Activated CD4-positive, alpha-beta T cell treated with anti-CD3 and anti-CD28 coated beads, Interleukin-2, amount 10 ng/mL, durations not matched to agents 7 days and 5 days (primary cell): ENCODE results near the gene KIDINS220. TPM values are rescaled to one million over a fixed set of nuclear protein-coding genes. Genes with fewer than 3 reads are reported as not detected.

Source experiments
- CTCF ChIA-PET: fragments of 350-600 bp; sonication (Branson Sonifier 250); formaldehyde crosslinking; loops from one replicate; lab custom pipeline; 2021; ENCODE audit warnings: antibody characterized with exemption; lab: Charles Lee
- POLR2A ChIA-PET: fragments of 350-600 bp; sonication (Branson Sonifier 250); formaldehyde crosslinking; loops from one replicate; lab custom pipeline; 2021; ENCODE audit warnings: antibody characterized with exemption; lab: Charles Lee
- DNase-seq: peaks from one replicate; pipeline ENCODE4 v3.0.0-alpha.2; 2020
- H3K27ac Mint-ChIP-seq: one replicate; pipeline ENCODE4 v1.8.0; 2021; ENCODE audit warnings: mild to moderate bottlenecking, moderate library complexity, mixed read lengths
- H3K27me3 Mint-ChIP-seq: one replicate; pipeline ENCODE4 v1.8.0; 2021; ENCODE audit warnings: mixed read lengths
- H3K36me3 Mint-ChIP-seq: one replicate; pipeline ENCODE4 v1.8.0; 2021; ENCODE audit warnings: low read depth, mixed read lengths
- H3K4me1 Mint-ChIP-seq: one replicate; pipeline ENCODE4 v1.8.0; 2021; ENCODE audit warnings: mixed read lengths
- H3K4me3 Mint-ChIP-seq: one replicate; pipeline ENCODE4 v1.8.0; 2021; ENCODE audit warnings: mild to moderate bottlenecking, moderate library complexity, mixed read lengths
- H3K9me3 Mint-ChIP-seq: one replicate; pipeline ENCODE4 v1.8.0; 2021; ENCODE audit warnings: mixed read lengths
- total RNA-seq, 2 experiments: library from RNA; stranded (reverse); gene quantifications; one replicate each; pipeline ENCODE4 v1.2.3, GENCODE V29; 2021

The KIDINS220 gene
- total RNA-seq, 2 experiments from 2014 or later, result 36.3 TPM

- Mint-ChIP-seq H3K36me3 (no peaks in the 10 kb centered on the region), H3K4me3 (no peak overlapping the region), H3K9me3 (no peaks in the 10 kb centered on the region), H3K27ac (no peak overlapping the region), H3K27me3 (no peaks in the 10 kb centered on the region), H3K4me1 (no peaks in the 10 kb centered on the region)
- ChIA-PET CTCF (no interaction called here), POLR2A (no interaction called here)
- DNase-seq, result no peak
These were observed 26.0 kb upstream of the KIDINS220 start for GRCh38 chr2:8863331-8863953.

GRCh38 chr2:8862230-8862629 is 24.8 kb upstream of the KIDINS220 start:
- ChIA-PET CTCF (no interaction called here), POLR2A (no interaction called here)
- Mint-ChIP-seq H3K4me3 (no peak overlapping the region), H3K4me1 (no peaks in the 10 kb centered on the region), H3K9me3 (no peaks in the 10 kb centered on the region), H3K36me3 (no peaks in the 10 kb centered on the region), H3K27me3 (no peaks in the 10 kb centered on the region), H3K27ac (no peak overlapping the region)
- no peak for DNase-seq

- Mint-ChIP-seq H3K36me3 (no peaks in the 10 kb centered on the region), H3K4me3 (no peak overlapping the region), H3K27me3 (no peaks in the 10 kb centered on the region), H3K27ac (no peak overlapping the region), H3K9me3 (no peaks in the 10 kb centered on the region), H3K4me1 (no peaks in the 10 kb centered on the region)
- no peak for DNase-seq
- POLR2A ChIA-PET, result no interaction called here
- CTCF ChIA-PET, result no interaction called here
These were observed 24.4 kb upstream of the KIDINS220 start for GRCh38 chr2:8861797-8862196.

GRCh38 chr2:8860239-8860638 is 22.8 kb upstream of the KIDINS220 start:
- H3K36me3 Mint-ChIP-seq, result no peaks in the 10 kb centered on the region
- H3K27ac Mint-ChIP-seq, result no peak overlapping the region
- ChIA-PET POLR2A (no interaction called here), CTCF (interaction anchor here (0.7 to 0.9 kb wide), 2 partner anchors 9 to 612 kb away, joined by 3 to 5 read pairs; no protein-coding TSS in a partner anchor)
- H3K4me3 Mint-ChIP-seq, result no peak overlapping the region
- no peaks in the 10 kb centered on the region for H3K27me3 Mint-ChIP-seq
- H3K4me1 Mint-ChIP-seq, result no peaks in the 10 kb centered on the region
- no peak for DNase-seq
- H3K9me3 Mint-ChIP-seq, result no peaks in the 10 kb centered on the region

- POLR2A ChIA-PET, result no interaction called here
- DNase-seq, result no peak
- no peaks in the 10 kb centered on the region for H3K9me3 Mint-ChIP-seq
- no peak overlapping the region for H3K27ac Mint-ChIP-seq
- no peaks in the 10 kb centered on the region for H3K4me1 Mint-ChIP-seq
- H3K4me3 Mint-ChIP-seq, result no peak overlapping the region
- H3K36me3 Mint-ChIP-seq, result no peaks in the 10 kb centered on the region
- peaks cover 3% of the 10 kb centered on the region for H3K27me3 Mint-ChIP-seq
- CTCF ChIA-PET, result no interaction called here
These were observed 21.5 kb upstream of the KIDINS220 start for GRCh38 chr2:8858910-8859309.

- no peak for DNase-seq
- POLR2A ChIA-PET, result no interaction called here
- CTCF ChIA-PET, result no interaction called here
These were observed 20.9 kb upstream of the KIDINS220 start for GRCh38 chr2:8858264-8858663.

GRCh38 chr2:8857709-8858108 is 20.3 kb upstream of the KIDINS220 start:
- H3K4me3 Mint-ChIP-seq, result no peak overlapping the region
- no peak for DNase-seq
- no peak overlapping the region for H3K27ac Mint-ChIP-seq
- no peaks in the 10 kb centered on the region for H3K9me3 Mint-ChIP-seq
- H3K27me3 Mint-ChIP-seq, result peaks cover 3% of the 10 kb centered on the region
- H3K4me1 Mint-ChIP-seq, result no peaks in the 10 kb centered on the region
- H3K36me3 Mint-ChIP-seq, result no peaks in the 10 kb centered on the region
- POLR2A ChIA-PET, result no interaction called here
- CTCF ChIA-PET, result no interaction called here

More at GRCh38 chr2:8858264-8858663, 20.9 kb upstream of the KIDINS220 start:
- H3K9me3 Mint-ChIP-seq, result no peaks in the 10 kb centered on the region
- no peak overlapping the region for H3K4me3 Mint-ChIP-seq
- no peaks in the 10 kb centered on the region for H3K36me3 Mint-ChIP-seq
- H3K4me1 Mint-ChIP-seq, result no peaks in the 10 kb centered on the region
- H3K27ac Mint-ChIP-seq, result no peak overlapping the region
- peaks cover 3% of the 10 kb centered on the region for H3K27me3 Mint-ChIP-seq

GRCh38 chr2:8856176-8856575 is 18.8 kb upstream of the KIDINS220 start:
- DNase-seq, result no peak
- H3K4me3 Mint-ChIP-seq, result no peak overlapping the region
- H3K36me3 Mint-ChIP-seq, result no peaks in the 10 kb centered on the region

GRCh38 chr2:8855010-8855409 is 17.6 kb upstream of the KIDINS220 start:
- DNase-seq, result no peak
- no peak overlapping the region for H3K4me3 Mint-ChIP-seq
- H3K27me3 Mint-ChIP-seq, result peaks cover 3% of the 10 kb centered on the region
- ChIA-PET CTCF (no interaction called here), POLR2A (no interaction called here)
- H3K4me1 Mint-ChIP-seq, result no peaks in the 10 kb centered on the region
- no peaks in the 10 kb centered on the region for H3K36me3 Mint-ChIP-seq
- H3K27ac Mint-ChIP-seq, result no peak overlapping the region
- no peaks in the 10 kb centered on the region for H3K9me3 Mint-ChIP-seq

More at GRCh38 chr2:8856176-8856575, 18.8 kb upstream of the KIDINS220 start:
- H3K4me1 Mint-ChIP-seq, result no peaks in the 10 kb centered on the region
- peaks cover 3% of the 10 kb centered on the region for H3K27me3 Mint-ChIP-seq
- ChIA-PET CTCF (no interaction called here), POLR2A (no interaction called here)
- H3K9me3 Mint-ChIP-seq, result no peaks in the 10 kb centered on the region
- no peak overlapping the region for H3K27ac Mint-ChIP-seq

GRCh38 chr2:8853426-8853825 is 16.0 kb upstream of the KIDINS220 start:
- Mint-ChIP-seq H3K27ac (no peak overlapping the region), H3K4me1 (peaks cover 5% of the 10 kb centered on the region), H3K36me3 (no peaks in the 10 kb centered on the region), H3K27me3 (peaks cover 3% of the 10 kb centered on the region), H3K9me3 (no peaks in the 10 kb centered on the region), H3K4me3 (no peak overlapping the region)
- ChIA-PET CTCF (no interaction called here), POLR2A (no interaction called here)
- no peak for DNase-seq

- POLR2A ChIA-PET, result no interaction called here
- CTCF ChIA-PET, result no interaction called here
- H3K4me1 Mint-ChIP-seq, result peaks cover 5% of the 10 kb centered on the region
- H3K27me3 Mint-ChIP-seq, result peaks cover 3% of the 10 kb centered on the region
- no peak overlapping the region for H3K4me3 Mint-ChIP-seq
- DNase-seq, result no peak
- H3K36me3 Mint-ChIP-seq, result no peaks in the 10 kb centered on the region
- H3K9me3 Mint-ChIP-seq, result no peaks in the 10 kb centered on the region
- H3K27ac Mint-ChIP-seq, result no peak overlapping the region
These were observed 14.6 kb upstream of the KIDINS220 start for GRCh38 chr2:8851811-8852560.

- peaks cover 8% of the 10 kb centered on the region for H3K27me3 Mint-ChIP-seq
- ChIA-PET POLR2A (no interaction called here), CTCF (interaction anchor here (0.8 kb wide), 1 partner anchor 301 kb away, joined by 3 read pairs; no protein-coding TSS in a partner anchor)
- no peak overlapping the region for H3K4me3 Mint-ChIP-seq
- H3K9me3 Mint-ChIP-seq, result no peaks in the 10 kb centered on the region
- peaks cover 5% of the 10 kb centered on the region for H3K4me1 Mint-ChIP-seq
- no peak for DNase-seq
- H3K27ac Mint-ChIP-seq, result no peak overlapping the region
- H3K36me3 Mint-ChIP-seq, result no peaks in the 10 kb centered on the region
These were observed 13.6 kb upstream of the KIDINS220 start for GRCh38 chr2:8850845-8851487.

- Mint-ChIP-seq H3K27ac (no peak overlapping the region), H3K27me3 (peaks cover 12% of the 10 kb centered on the region), H3K9me3 (no peaks in the 10 kb centered on the region), H3K4me3 (no peak overlapping the region), H3K4me1 (peaks cover 5% of the 10 kb centered on the region), H3K36me3 (no peaks in the 10 kb centered on the region)
- ChIA-PET POLR2A (no interaction called here), CTCF (no interaction called here)
- no peak for DNase-seq
These were observed 11.9 kb upstream of the KIDINS220 start for GRCh38 chr2:8849327-8849726.
